ENCODE measurements around the gene USP20. TPM values are rescaled to one million over a fixed set of nuclear protein-coding genes. Genes with fewer than 3 reads are reported as not detected.

USP20 gene
- total RNA-seq, 4 donors from 2014 or later: 23.9 to 61.8 (median 52.0) TPM

DNA sequence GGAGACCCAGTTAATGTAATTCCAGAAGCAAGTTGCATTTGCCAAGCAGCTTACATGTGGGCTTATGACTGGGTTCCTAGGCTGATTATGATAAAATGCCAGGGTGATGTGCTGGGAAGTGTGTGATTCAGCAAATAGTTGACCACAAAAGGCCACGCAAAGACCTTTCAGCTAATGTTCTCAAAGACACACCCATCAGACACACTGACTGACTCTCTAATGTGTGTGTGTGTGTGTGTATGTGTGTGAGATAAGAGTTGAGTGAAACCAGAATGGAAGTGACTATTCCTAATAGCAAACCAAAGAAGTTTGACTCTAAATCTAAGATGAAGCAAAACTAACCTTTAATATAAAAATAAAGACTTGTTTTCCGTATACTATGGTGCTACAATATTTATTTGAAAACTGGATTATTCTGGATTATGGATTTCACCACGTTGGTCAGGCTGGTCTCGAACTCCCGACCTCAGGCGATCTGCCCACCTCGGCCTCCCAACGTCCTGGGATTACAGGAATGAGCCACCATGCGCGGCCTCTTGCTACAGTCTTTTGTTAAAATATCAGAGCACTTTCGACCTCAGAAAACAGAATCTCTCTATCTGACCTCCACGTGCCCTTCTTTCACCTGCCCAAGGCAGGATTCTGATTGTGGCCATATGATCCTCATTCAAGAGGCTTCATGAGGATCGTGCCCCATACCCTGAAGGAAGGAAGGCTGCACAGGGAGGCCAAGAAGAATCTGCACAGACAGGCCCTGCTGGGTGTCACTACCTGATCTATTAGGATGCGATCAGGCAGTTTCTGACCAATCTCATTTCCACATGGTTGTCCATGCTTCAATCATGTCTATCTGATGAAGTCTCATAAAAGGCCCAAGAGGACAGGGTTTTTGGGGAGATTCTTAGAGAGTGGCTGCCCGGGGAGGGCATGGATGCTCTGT, 75.6 kb downstream of the USP20 start:
- H3K4me3 ChIP-seq (replicated peaks in 1 of 3): no peak overlapping the region
- H3K9me3 ChIP-seq: no peaks in the 10 kb centered on the region
- peaks cover 26 to 30% of the 10 kb centered on the region in 2 donors for H3K36me3 ChIP-seq
- H3K27me3 ChIP-seq: no peaks in the 10 kb centered on the region
- TF ChIP-seq, protein P1, sequence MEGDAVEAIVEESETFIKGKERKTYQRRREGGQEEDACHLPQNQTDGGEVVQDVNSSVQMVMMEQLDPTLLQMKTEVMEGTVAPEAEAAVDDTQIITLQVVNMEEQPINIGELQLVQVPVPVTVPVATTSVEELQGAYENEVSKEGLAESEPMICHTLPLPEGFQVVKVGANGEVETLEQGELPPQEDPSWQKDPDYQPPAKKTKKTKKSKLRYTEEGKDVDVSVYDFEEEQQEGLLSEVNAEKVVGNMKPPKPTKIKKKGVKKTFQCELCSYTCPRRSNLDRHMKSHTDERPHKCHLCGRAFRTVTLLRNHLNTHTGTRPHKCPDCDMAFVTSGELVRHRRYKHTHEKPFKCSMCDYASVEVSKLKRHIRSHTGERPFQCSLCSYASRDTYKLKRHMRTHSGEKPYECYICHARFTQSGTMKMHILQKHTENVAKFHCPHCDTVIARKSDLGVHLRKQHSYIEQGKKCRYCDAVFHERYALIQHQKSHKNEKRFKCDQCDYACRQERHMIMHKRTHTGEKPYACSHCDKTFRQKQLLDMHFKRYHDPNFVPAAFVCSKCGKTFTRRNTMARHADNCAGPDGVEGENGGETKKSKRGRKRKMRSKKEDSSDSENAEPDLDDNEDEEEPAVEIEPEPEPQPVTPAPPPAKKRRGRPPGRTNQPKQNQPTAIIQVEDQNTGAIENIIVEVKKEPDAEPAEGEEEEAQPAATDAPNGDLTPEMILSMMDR (IDR thresholded peaks at IDR 0.05): no peak
- no peak for TF ChIP-seq POLR2A (IDR thresholded peaks at IDR 0.05)
- intact Hi-C loops (cut with DNase I): no loop called here
- H3K4me1 ChIP-seq: no peaks in the 10 kb centered on the region
- H3K27ac ChIP-seq: no peak overlapping the region
- 87 to 88% methylated on average over 15 of the region's 15 CpGs for WGBS, 2 donors
- no peak for DNase-seq

DNA sequence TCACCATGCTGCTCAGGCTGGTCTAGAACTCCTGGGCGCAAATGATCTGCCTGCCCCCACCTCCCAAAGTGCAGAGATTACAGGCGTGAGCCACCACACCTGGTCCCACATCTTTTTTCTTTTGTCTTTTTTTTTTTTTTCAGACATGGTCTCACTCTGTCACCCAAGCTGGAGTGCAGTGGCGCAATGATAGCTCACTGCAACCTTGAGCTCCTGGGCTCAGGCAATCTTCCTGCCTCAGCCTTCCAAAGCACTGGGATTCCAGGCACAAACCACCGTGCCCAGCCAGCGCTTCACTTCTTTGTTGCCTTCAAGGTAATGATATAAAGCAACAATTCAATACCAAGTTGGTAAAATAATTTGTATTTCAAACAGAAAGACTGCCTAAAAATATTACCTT, 78.8 kb downstream of the USP20 start:
- no peaks in the 10 kb centered on the region for H3K27me3 ChIP-seq
- H3K27ac ChIP-seq: no peak overlapping the region
- H3K9me3 ChIP-seq: no peaks in the 10 kb centered on the region
- H3K4me3 ChIP-seq (replicated peaks in 1 of 3): no peak overlapping the region
- H3K4me1 ChIP-seq: no peaks in the 10 kb centered on the region
- H3K36me3 ChIP-seq: peaks cover under 1 to 4% of the 10 kb centered on the region in 2 donors
- TF ChIP-seq, protein P1 (IDR thresholded peaks at IDR 0.05): no peak
- no peak for TF ChIP-seq POLR2A (IDR thresholded peaks at IDR 0.05)
- WGBS, 2 donors: 97 to 98% methylated on average over 5 of the region's 5 CpGs
- DNase-seq: no peak
- intact Hi-C loops (cut with DNase I): no loop called here

DNA sequence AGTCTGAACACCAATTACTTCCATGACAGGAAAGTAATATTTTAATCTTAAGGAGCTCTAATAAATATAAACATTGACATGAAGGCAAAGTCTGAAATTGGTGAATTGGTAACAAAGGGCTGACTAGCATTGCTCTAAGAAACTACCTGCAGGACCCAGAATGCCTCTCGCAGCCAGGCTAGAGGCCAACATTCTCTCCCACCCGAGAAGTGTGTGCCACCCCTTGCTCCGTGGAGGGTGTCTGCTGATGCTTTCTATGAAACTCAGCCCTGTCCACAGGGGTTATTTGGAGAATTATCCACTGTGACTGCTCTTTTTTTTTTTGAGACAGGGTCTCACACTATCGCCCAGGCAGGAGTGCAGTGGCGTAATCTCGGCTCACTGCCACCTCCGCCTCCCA, 81.4 kb downstream of the USP20 start:
- Histone ChIP-seq H3K36me3 (no peaks in the 10 kb centered on the region), H3K27me3 (no peaks in the 10 kb centered on the region), H3K4me1 (no peaks in the 10 kb centered on the region), H3K4me3 (replicated peaks in 1 of 3) (no peak overlapping the region), H3K9me3 (no peaks in the 10 kb centered on the region), H3K27ac (no peak overlapping the region)
- WGBS, 2 donors: 94 to 99% methylated on average over 7 of the region's 7 CpGs
- intact Hi-C loops (cut with DNase I): no loop called here
- TF ChIP-seq POLR2A (IDR thresholded peaks at IDR 0.05): no peak
- TF ChIP-seq, protein P1 (IDR thresholded peaks at IDR 0.05): no peak
- no peak for DNase-seq

DNA sequence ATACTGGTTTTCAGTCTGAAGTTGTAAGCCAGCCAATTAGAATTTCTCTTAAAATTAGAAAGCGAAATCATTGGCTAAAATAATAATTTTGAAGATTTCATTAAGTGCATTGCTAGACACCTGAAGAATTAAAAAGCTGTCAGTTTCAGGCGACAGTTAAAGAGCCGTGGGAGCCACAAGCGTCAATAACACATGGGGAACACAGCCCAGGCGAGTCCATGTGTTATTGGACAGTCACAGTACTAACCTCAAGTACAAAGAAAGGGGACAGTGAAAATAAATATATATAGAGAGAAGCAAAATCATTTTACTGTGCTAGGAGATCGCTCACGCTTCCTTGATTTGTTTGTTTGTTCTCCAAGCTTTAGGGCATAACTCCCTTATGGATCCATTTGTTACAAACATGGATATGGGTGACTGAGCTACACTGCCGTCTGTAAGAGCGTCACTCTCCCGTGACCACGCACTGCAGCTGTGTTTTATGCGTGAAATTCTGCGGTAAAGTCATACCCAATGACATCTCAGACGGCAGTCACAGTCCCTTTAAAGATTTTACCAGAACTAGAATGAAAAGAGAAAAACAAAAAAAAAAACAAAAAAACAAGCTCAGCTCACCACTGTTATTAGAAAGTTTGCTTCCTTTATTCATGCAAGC, 83.2 kb downstream of the USP20 start:
- no peaks in the 10 kb centered on the region for H3K9me3 ChIP-seq
- intact Hi-C loops (cut with DNase I): no loop called here
- DNase-seq: no peak
- 94 to 95% methylated on average over 14 of the region's 14 CpGs for WGBS, 2 donors
- no peaks in the 10 kb centered on the region for H3K27me3 ChIP-seq
- H3K27ac ChIP-seq: no peak overlapping the region
- H3K4me3 ChIP-seq (replicated peaks in 1 of 3): no peak overlapping the region
- no peak for TF ChIP-seq POLR2A (IDR thresholded peaks at IDR 0.05)
- TF ChIP-seq, protein P1 (IDR thresholded peaks at IDR 0.05): no peak
- no peaks in the 10 kb centered on the region for H3K4me1 ChIP-seq
- H3K36me3 ChIP-seq: peaks cover 3 to 8% of the 10 kb centered on the region in 2 donors

DNA sequence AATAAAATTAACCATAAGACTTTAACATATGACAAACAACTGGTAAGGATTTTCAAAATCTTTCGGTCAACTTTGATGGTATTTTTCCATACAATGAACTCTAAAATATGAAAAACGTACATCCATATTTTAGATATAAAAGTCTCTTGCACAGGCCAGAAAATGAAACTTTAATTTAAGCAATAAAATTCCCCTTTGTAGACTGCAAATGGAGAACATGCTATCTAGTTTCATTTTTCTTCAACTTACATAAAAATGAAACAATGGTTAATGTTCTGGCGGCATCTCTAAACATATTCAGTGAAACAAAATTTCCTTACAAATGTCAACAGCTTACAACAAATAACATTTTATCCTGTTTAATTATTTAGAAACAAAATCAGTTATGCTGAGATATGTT, 84.0 kb downstream of the USP20 start:
- no peak for DNase-seq
- TF ChIP-seq, protein P1 (IDR thresholded peaks at IDR 0.05): no peak
- TF ChIP-seq POLR2A (IDR thresholded peaks at IDR 0.05): no peak
- Histone ChIP-seq H3K4me3 (replicated peaks in 1 of 3) (no peak overlapping the region), H3K9me3 (no peaks in the 10 kb centered on the region), H3K27ac (no peak overlapping the region), H3K27me3 (no peaks in the 10 kb centered on the region), H3K36me3 (peaks cover 3 to 11% of the 10 kb centered on the region in 2 donors), H3K4me1 (no peaks in the 10 kb centered on the region)
- WGBS, 2 donors: 61 to 64% methylated on average over 3 of the region's 3 CpGs
- intact Hi-C loops (cut with DNase I): no loop called here

All from thyroid gland (tissue), 4 donors.